T-cell (primary cell): ENCODE measurements around the gene FREY1. TPM values are rescaled to one million over a fixed set of nuclear protein-coding genes. Genes with fewer than 3 reads are reported as not detected.
A peak's percentile ranks its signal among the peaks of the same experiment; 100 is the strongest.
"Not testable (repeated sequence)": the region's sequence is repeated elsewhere in the genome, so short reads cannot be mapped to it uniquely, and the experiment has no call there.

Source experiments
- ATAC-seq, 4 experiments: fragments of 200-7000 bp in 3 of 4; fragments of 150-1000 bp in 1 of 4; cut with Tn5 transposase; replicated peaks in 1 of 4; 1 replicate in 3 of 4; 2 replicates in 1 of 4; pipeline ENCODE4 v1.10.0; 2021; ENCODE audit warnings: moderate library complexity in 3 of 4, mild to moderate bottlenecking in 2 of 4, moderate number of reproducible peaks in 1 of 4
- CTCF ChIA-PET, 2 donors: fragments of 300-600 bp; sonication (Branson Sonifier 250); formaldehyde crosslinking; loops; one replicate each; lab custom pipeline; 2022; ENCODE audit warnings: antibody characterized with exemption in 2 of 2; lab: Charles Lee
- POLR2A ChIA-PET, 2 donors: fragments of 300-600 bp; sonication (Branson Sonifier 250); formaldehyde crosslinking; loops; one replicate each; lab custom pipeline; 2022; ENCODE audit warnings: antibody characterized with exemption in 2 of 2; lab: Charles Lee
- DNase-seq, 35 experiments: peaks; one replicate each; pipeline versions ENCODE4 v3.0.0 to v3.0.0-alpha.2; 2013 to 2023
- H3K27ac ChIP-seq: one replicate; pipeline ENCODE4 v1.5.1; 2013; ENCODE audit warnings: low read length
- H3K27me3 ChIP-seq, 2 experiments: replicated peaks in 1 of 2; 1 replicate in 1 of 2; 2 replicates in 1 of 2; pipeline versions ENCODE4 v1.6.1 to v1.7.0; 2013; ENCODE audit warnings: low read length in 1 of 2, mixed read lengths in 1 of 2; ENCODE audit not compliant: control insufficient read depth in 2 of 2, insufficient read depth in 2 of 2; ENCODE audit errors: extremely low read depth in 1 of 2
- H3K36me3 ChIP-seq, 2 donors: 1 replicate in 1 of 2; 2 replicates in 1 of 2; pipeline versions ENCODE4 v1.6.1 to v1.7.0; 2013; ENCODE audit warnings: low read length in 1 of 2; ENCODE audit not compliant: control insufficient read depth in 2 of 2, insufficient read depth in 1 of 2; ENCODE audit errors: extremely low read depth in 1 of 2
- H3K4me1 ChIP-seq, 2 experiments: 1 replicate in 1 of 2; 2 replicates in 1 of 2; pipeline versions ENCODE4 v1.6.1 to v1.7.0; 2013; ENCODE audit warnings: low read length in 2 of 2, mixed read lengths in 1 of 2; ENCODE audit not compliant: insufficient read depth in 2 of 2, control insufficient read depth in 1 of 2; ENCODE audit errors: extremely low read depth in 1 of 2
- H3K4me3 ChIP-seq, 2 donors: 1 replicate in 1 of 2; 2 replicates in 1 of 2; pipeline versions ENCODE4 v1.5.1 to v1.7.0; 2013; ENCODE audit warnings: mild to moderate bottlenecking in 2 of 2, low read length in 1 of 2, moderate library complexity in 1 of 2; ENCODE audit not compliant: control insufficient read depth in 1 of 2; ENCODE audit errors: extremely low read depth in 1 of 2
- H3K9me3 ChIP-seq: 2 replicates; pipeline ENCODE4 v1.7.0; 2013
- H3K27ac Mint-ChIP-seq, 2 donors: one replicate each; pipeline ENCODE4 v1.8.0; 2020 to 2021; ENCODE audit warnings: mild to moderate bottlenecking in 2 of 2, mixed read lengths in 2 of 2
- H3K27me3 Mint-ChIP-seq, 2 donors: one replicate each; pipeline ENCODE4 v1.8.0; 2021 to 2022; ENCODE audit warnings: mixed read lengths in 2 of 2
- H3K36me3 Mint-ChIP-seq: one replicate; pipeline ENCODE4 v1.8.0; 2021; ENCODE audit warnings: mixed read lengths
- H3K4me1 Mint-ChIP-seq, 3 donors: one replicate each; pipeline ENCODE4 v1.8.0; 2020 to 2022; ENCODE audit warnings: mixed read lengths in 3 of 3, mild to moderate bottlenecking in 1 of 3
- H3K4me3 Mint-ChIP-seq, 3 donors: one replicate each; pipeline ENCODE4 v1.8.0; 2020 to 2022; ENCODE audit warnings: mild to moderate bottlenecking in 3 of 3, mixed read lengths in 3 of 3, moderate library complexity in 3 of 3
- H3K9me3 Mint-ChIP-seq, 3 donors: one replicate each; pipeline ENCODE4 v1.8.0; 2020 to 2022; ENCODE audit warnings: mixed read lengths in 3 of 3
- WGBS: methylation state at CpG from one replicate; pipeline ENCODE4 v1.1.5; 2013; ENCODE audit warnings: missing lambda C conversion rate; ENCODE audit not compliant: insufficient coverage; 5-methylcytosine and 5-hydroxymethylcytosine counted together
- total RNA-seq, 35 experiments: library from RNA in 6 of 35; stranded (reverse) in 6 of 35; fragments of 120-200 nt in 1 of 35; gene quantifications; one replicate each; pipeline versions ENCODE4 v1.2.1 to v1.2.4 and lab custom pipeline; 2013 to 2026

Gene FREY1
- total RNA-seq, 5 donors from 2014 or later (not counting 1 experiment from before 2014, with no cell fraction given) = 2.5 to 6.8 (median 4.6) TPM

DNA sequence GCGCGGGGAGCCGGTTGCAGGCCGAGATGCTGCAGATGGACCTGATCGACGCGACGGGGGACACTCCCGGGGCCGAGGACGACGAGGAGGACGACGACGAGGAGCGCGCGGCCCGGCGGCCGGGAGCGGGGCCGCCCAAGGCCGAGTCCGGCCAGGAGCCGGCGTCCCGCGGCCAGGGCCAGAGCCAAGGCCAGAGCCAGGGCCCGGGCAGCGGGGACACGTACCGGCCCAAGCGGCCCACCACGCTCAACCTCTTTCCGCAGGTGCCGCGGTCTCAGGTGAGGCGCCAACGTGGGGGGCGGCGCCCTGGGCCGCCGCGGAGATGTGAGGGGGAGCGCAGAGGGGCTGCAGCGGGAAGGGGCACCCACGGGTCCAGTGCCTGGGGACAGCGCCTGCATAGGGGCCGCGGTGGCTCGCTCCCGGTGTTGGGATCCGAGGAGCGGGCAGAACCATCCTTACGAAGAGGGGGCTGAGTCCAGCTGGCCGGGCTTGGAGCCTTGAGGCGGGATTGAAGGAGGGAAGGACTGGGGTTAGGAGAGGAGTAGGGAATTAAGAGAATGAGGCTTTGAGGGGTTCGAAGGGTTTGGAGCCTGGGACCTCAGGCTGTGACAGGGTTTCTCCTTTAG is 6.8 kb downstream of the FREY1 start:
- Mint-ChIP-seq H3K4me1 (peaks cover 4 to 16% (median 10%) of the 10 kb centered on the region in 3 donors), H3K4me3 (peak overlapping the region; percentile 49 to 73 (median 65)), H3K27me3 (peaks cover 18 to 26% of the 10 kb centered on the region in 2 donors)
- H3K27ac ChIP-seq, DNase-seq, H3K9me3 Mint-ChIP-seq, POLR2A ChIA-PET, H3K9me3 ChIP-seq, H3K36me3 Mint-ChIP-seq, H3K4me3 ChIP-seq, H3K36me3 ChIP-seq, H3K27ac Mint-ChIP-seq: not testable (repeated sequence)
- ATAC-seq = peak in 2 of 4 experiments; percentile 6 to 28
- CTCF ChIA-PET = interaction anchor here in 1 of 2 donors (0.6 kb wide), 1 partner anchor 947 kb away, joined by 10 read pairs; no protein-coding TSS in a partner anchor
- 20% methylated on average over 24 of the region's 59 CpGs for WGBS
- H3K4me1 ChIP-seq = peaks cover 0 to 18% of the 10 kb centered on the region in 2 experiments
- peaks cover 3 to 56% of the 10 kb centered on the region in 2 experiments for H3K27me3 ChIP-seq

DNA sequence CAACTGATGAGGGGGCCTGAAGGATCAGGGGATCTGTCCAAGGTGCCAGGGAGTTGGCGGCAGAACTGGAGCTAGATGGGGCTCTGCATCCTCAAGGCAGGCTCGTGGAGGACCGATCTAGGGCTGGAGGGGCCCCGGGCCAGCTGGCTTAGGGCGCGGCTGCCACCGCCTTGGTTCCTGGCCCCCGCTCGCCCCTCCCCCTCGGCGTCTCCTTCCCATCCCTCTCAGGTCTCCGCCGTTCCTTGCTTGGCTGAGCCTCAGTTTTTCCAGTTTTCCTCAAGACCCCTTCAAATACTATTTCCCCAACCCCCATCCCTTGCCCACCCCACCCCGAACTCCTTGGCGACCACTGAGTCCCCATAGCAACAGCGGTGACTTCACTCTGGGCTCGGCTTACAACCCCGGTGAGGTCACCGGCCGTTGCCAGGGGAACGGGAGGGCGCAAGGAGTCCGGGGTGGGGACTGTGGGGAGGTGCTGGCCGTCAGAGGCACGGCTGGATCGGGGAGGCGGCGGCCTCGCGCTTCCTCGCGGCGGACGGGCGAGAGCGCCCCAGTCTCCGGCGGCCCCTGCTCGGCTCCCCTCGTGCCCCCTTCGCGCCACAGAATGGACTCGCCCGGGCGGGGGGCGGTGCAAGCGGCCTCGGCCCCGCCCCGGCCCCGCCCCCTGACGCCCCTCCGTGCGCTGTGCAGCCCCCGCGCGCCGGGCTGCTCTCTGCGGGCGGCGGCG is 7.5 kb downstream of the FREY1 start:
- no peaks in the 10 kb centered on the region for H3K9me3 Mint-ChIP-seq
- no peak overlapping the region for H3K27ac Mint-ChIP-seq
- H3K4me3 Mint-ChIP-seq = peak overlapping the region; percentile 59 to 73 (median 65)
- WGBS = 2% methylated on average over 42 of the region's 62 CpGs
- no peaks in the 10 kb centered on the region for H3K36me3 ChIP-seq
- peak overlapping the region; percentile 36 to 40 for H3K4me3 ChIP-seq
- peaks cover 3 to 63% of the 10 kb centered on the region in 2 experiments for H3K27me3 ChIP-seq
- ATAC-seq (peak; percentile 63 to 79 (median 68)), DNase-seq (peak in 34 of 35 experiments; percentile 14 to 74 (median 52))
- H3K4me1 Mint-ChIP-seq = peaks cover 4 to 16% (median 9%) of the 10 kb centered on the region in 3 donors
- peaks cover 25 to 32% of the 10 kb centered on the region in 2 donors for H3K27me3 Mint-ChIP-seq
- peaks cover 0 to 17% of the 10 kb centered on the region in 2 experiments for H3K4me1 ChIP-seq
- H3K27ac ChIP-seq = no peak overlapping the region
- H3K36me3 Mint-ChIP-seq = no peaks in the 10 kb centered on the region
- ChIA-PET CTCF (interaction anchor here in 1 of 2 donors (0.8 kb wide), 1 partner anchor 57 kb away, joined by 3 read pairs; no protein-coding TSS in a partner anchor), POLR2A (no interaction called here)
- no peaks in the 10 kb centered on the region for H3K9me3 ChIP-seq

DNA sequence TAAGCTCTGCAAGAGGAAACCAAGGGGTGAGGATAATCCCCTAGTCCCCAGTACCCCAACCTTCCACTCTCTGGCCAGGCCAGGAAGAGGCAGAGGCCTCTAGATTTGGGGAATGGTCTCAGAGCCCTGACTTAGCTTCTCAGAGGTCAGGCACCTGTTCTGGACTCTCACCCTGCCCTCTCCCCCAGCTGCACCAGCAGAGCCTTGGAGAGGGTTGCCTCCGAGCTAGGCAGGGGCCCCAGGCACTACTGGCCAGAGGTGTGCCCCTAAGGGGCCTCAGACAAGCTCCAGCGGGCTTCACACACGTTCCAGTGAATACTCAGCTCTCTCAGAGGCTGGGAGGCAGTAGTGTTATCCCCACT is 8.0 kb downstream of the FREY1 start:
- H3K9me3 Mint-ChIP-seq = no peaks in the 10 kb centered on the region

GRCh38 chr11:45897556-45897955 is 9.5 kb downstream of the FREY1 start:
- Mint-ChIP-seq H3K27ac (no peak overlapping the region), H3K4me1 (peaks cover 4 to 16% (median 9%) of the 10 kb centered on the region in 3 donors), H3K9me3 (no peaks in the 10 kb centered on the region), H3K4me3 (no peak overlapping the region), H3K36me3 (no peaks in the 10 kb centered on the region), H3K27me3 (peaks cover 34 to 47% of the 10 kb centered on the region in 2 donors)
- DNase-seq (no peak), ATAC-seq (no peak)
- ChIA-PET CTCF (interaction anchor here in 1 of 2 donors (0.8 kb wide), 1 partner anchor 14 kb away, joined by 3 read pairs; no protein-coding TSS in a partner anchor), POLR2A (interaction anchor here in 1 of 2 donors (0.5 kb wide), 1 partner anchor 46 kb away, joined by 3 read pairs; no protein-coding TSS in a partner anchor)
- H3K4me1 ChIP-seq = peaks cover 0 to 17% of the 10 kb centered on the region in 2 experiments
- no peaks in the 10 kb centered on the region for H3K36me3 ChIP-seq
- WGBS = 92% methylated on average over 6 of the region's 6 CpGs
- H3K4me3 ChIP-seq = no peak overlapping the region
- H3K27ac ChIP-seq = no peak overlapping the region
- H3K27me3 ChIP-seq = peaks cover 3 to 80% of the 10 kb centered on the region in 2 experiments
- H3K9me3 ChIP-seq = no peaks in the 10 kb centered on the region

More for the DNA sequence above, 8.0 kb downstream of the FREY1 start:
- peaks cover 3 to 68% of the 10 kb centered on the region in 2 experiments for H3K27me3 ChIP-seq
- ATAC-seq (no peak), DNase-seq (no peak)
- no peaks in the 10 kb centered on the region for H3K36me3 ChIP-seq
- H3K36me3 Mint-ChIP-seq = no peaks in the 10 kb centered on the region
- peaks cover 28 to 37% of the 10 kb centered on the region in 2 donors for H3K27me3 Mint-ChIP-seq
- H3K27ac Mint-ChIP-seq = no peak overlapping the region
- POLR2A ChIA-PET = no interaction called here
- H3K9me3 ChIP-seq = no peaks in the 10 kb centered on the region
- H3K4me1 ChIP-seq = peaks cover 0 to 17% of the 10 kb centered on the region in 2 experiments
- H3K4me1 Mint-ChIP-seq = peaks cover 4 to 16% (median 9%) of the 10 kb centered on the region in 3 donors
- H3K4me3 ChIP-seq = peak overlapping the region; percentile 36 to 40
- WGBS = 25% methylated on average over 2 of the region's 3 CpGs
- CTCF ChIA-PET = interaction anchor here in 1 of 2 donors (0.8 kb wide), 1 partner anchor 57 kb away, joined by 3 read pairs; no protein-coding TSS in a partner anchor
- H3K4me3 Mint-ChIP-seq = peak overlapping the region; percentile 59 to 73 (median 65)
- no peak overlapping the region for H3K27ac ChIP-seq

DNA sequence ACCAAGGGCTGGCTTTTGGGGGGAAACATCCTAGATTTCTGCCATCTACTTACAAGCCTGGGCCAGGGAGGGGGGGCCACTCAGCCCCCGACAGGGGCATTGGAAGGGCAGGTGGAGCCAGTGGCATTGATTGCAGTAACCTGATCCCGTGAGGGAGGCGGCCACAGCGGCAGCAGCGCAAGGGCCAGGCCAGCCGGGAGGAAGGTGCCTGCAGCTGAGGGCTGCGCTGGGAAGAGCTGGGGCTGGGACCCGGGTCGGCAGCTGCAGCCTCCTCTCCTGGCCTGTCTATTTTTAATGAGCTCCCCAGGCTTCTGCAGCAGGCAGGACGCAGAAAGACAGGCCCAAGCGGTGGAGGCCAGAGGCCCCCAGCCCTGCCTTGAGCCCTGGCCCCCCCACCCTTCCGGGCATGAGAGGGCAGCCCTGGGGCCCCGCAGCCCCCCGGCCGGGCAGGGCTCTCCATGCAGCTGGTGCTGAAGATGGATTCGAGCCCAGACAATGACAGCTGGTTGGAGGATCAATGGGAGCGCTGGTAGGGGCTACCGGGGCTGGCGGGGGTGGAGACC is 10.6 kb downstream of the FREY1 start:
- DNase-seq (no peak), ATAC-seq (no peak)
- Histone ChIP-seq H3K27me3 (peaks cover 3 to 82% of the 10 kb centered on the region in 2 experiments), H3K36me3 (no peaks in the 10 kb centered on the region), H3K4me1 (peaks cover 0 to 17% of the 10 kb centered on the region in 2 experiments), H3K9me3 (no peaks in the 10 kb centered on the region), H3K4me3 (no peak overlapping the region), H3K27ac (no peak overlapping the region)
- POLR2A ChIA-PET = interaction anchor here in 1 of 2 donors (0.5 kb wide), 1 partner anchor 90 kb away, joined by 4 read pairs; no protein-coding TSS in a partner anchor
- Mint-ChIP-seq H3K27ac (no peak overlapping the region), H3K4me3 (no peak overlapping the region), H3K27me3 (peaks cover 39 to 51% of the 10 kb centered on the region in 2 donors), H3K9me3 (no peaks in the 10 kb centered on the region), H3K36me3 (no peaks in the 10 kb centered on the region), H3K4me1 (peaks cover 4 to 16% (median 9%) of the 10 kb centered on the region in 3 donors)
- CTCF ChIA-PET = no interaction called here
- 32% methylated on average over 19 of the region's 19 CpGs for WGBS
